DND-41 (cell line): ENCODE data around the gene PHACTR3.

ENCODE experiments used
- ATAC-seq: fragments of 200-7000 bp; cut with Tn5 transposase; 3 replicates; pipeline ENCODE4 v1.9.1; 2021; ENCODE audit warnings: low read depth; ENCODE audit not compliant: insufficient read depth
- DNase-seq: peaks from one replicate; pipeline ENCODE4 v3.0.0-alpha.2; 2020
- H2AFZ ChIP-seq: 2 replicates; pipeline ENCODE4 v1.6.0; 2012; ENCODE audit warnings: low read depth, low read length
- H3K27ac ChIP-seq: 2 replicates; pipeline ENCODE4 v1.5.1; 2012; ENCODE audit warnings: low read length, inconsistent platforms
- H3K27me3 ChIP-seq: fragments of 200-600 bp; sonication (generic); 2 replicates; pipeline ENCODE4 v1.6.0; 2012; ENCODE audit warnings: low read length, mild to moderate bottlenecking, inconsistent platforms; ENCODE audit not compliant: insufficient read depth, poor library complexity
- H3K36me3 ChIP-seq: 2 replicates; pipeline ENCODE4 v1.5.1; 2012; ENCODE audit warnings: low read length, inconsistent platforms; ENCODE audit not compliant: insufficient read depth
- H3K4me1 ChIP-seq: 2 replicates; pipeline ENCODE4 v1.5.1; 2012; ENCODE audit warnings: mild to moderate bottlenecking, low read length; ENCODE audit not compliant: insufficient read depth
- H3K4me2 ChIP-seq: 2 replicates; pipeline ENCODE4 v1.6.0; 2012; ENCODE audit warnings: mild to moderate bottlenecking, moderate library complexity, low read length, inconsistent platforms; ENCODE audit not compliant: insufficient read depth
- H3K4me3 ChIP-seq, 2 experiments: fragments of 200-600 bp in 1 of 2; shearing (Covaris generic) in 1 of 2; 2 replicates each; pipeline ENCODE4 v1.5.1; 2012 to 2016; ENCODE audit warnings: inconsistent platforms in 2 of 2, low read length in 2 of 2, mild to moderate bottlenecking in 2 of 2, low read depth in 1 of 2, moderate library complexity in 1 of 2
- H3K79me2 ChIP-seq: 2 replicates; pipeline ENCODE4 v1.6.0; 2012; ENCODE audit warnings: low read length, inconsistent platforms; ENCODE audit not compliant: insufficient read depth
- H3K9ac ChIP-seq: 2 replicates; pipeline ENCODE4 v1.6.0; 2012; ENCODE audit warnings: low read depth, mild to moderate bottlenecking, inconsistent platforms, low read length, moderate library complexity
- H3K9me3 ChIP-seq: 2 replicates; pipeline ENCODE4 v1.5.1; 2012; ENCODE audit warnings: low read length, moderate library complexity, mild to moderate bottlenecking, inconsistent platforms; ENCODE audit not compliant: insufficient read depth, severe bottlenecking
- H4K20me1 ChIP-seq: 2 replicates; pipeline ENCODE4 v1.6.0; 2012; ENCODE audit warnings: low read length; ENCODE audit not compliant: insufficient read depth
- EZH2 ChIP-seq: IDR thresholded peaks from 3 replicates; pipeline ENCODE4 v1.6.1; 2012; ENCODE audit warnings: borderline replicate concordance, low read depth, mild to moderate bottlenecking, moderate library complexity, low read length, inconsistent platforms; ENCODE audit not compliant: severe bottlenecking
- TF ChIP-seq, protein P1 (sequence below): IDR thresholded peaks from 2 replicates; pipeline ENCODE4 v1.5.1; 2012; ENCODE audit warnings: borderline replicate concordance, low read length, moderate library complexity, mild to moderate bottlenecking; ENCODE audit not compliant: poor library complexity, severe bottlenecking; ENCODE audit errors: extremely low read depth

Gene PHACTR3

DNA sequence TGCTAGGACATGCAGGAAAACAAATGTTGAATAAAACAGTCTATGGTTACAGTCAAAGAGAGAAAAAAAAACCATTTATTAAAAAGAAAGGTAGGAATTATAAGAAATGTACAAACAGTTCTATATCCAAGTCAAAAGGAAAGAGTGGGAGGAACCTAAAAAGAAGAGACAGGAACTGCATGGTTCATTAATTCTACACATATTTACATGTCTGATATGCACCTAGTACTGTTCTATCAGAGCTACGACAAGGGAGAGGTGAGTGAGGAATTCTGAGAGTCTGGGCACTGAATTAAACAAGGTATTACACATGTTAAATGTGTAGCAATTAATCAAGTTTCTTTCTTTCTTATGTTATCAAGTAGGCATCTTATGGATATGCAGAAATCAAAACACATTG lies 287.2 kb downstream of the PHACTR3 start:
- TF ChIP-seq, protein P1, sequence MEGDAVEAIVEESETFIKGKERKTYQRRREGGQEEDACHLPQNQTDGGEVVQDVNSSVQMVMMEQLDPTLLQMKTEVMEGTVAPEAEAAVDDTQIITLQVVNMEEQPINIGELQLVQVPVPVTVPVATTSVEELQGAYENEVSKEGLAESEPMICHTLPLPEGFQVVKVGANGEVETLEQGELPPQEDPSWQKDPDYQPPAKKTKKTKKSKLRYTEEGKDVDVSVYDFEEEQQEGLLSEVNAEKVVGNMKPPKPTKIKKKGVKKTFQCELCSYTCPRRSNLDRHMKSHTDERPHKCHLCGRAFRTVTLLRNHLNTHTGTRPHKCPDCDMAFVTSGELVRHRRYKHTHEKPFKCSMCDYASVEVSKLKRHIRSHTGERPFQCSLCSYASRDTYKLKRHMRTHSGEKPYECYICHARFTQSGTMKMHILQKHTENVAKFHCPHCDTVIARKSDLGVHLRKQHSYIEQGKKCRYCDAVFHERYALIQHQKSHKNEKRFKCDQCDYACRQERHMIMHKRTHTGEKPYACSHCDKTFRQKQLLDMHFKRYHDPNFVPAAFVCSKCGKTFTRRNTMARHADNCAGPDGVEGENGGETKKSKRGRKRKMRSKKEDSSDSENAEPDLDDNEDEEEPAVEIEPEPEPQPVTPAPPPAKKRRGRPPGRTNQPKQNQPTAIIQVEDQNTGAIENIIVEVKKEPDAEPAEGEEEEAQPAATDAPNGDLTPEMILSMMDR, result no peak
- no peak for TF ChIP-seq EZH2
- ATAC-seq, result no peak

DNA sequence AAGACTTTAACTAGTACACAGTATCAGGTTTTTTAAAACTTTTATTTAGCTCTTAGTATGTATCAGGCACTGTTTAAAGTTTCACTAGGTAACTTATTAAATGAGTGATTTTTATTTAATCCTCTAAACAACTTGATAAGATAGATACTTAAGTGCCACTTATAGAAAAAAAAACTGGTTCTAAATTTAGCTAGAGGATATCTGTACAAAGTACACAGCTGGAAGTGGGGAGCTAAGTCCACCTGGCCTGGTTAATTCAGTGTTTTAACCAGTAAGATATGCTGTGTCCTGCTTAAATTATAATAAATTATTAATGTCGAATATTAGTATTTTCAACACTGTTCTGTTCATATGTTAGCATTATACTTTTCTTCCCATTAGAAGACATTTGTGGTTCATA lies 291.6 kb downstream of the PHACTR3 start:
- H2AFZ ChIP-seq, result no peak overlapping the region
- H3K36me3 ChIP-seq, result no peaks in the 10 kb centered on the region
- H3K79me2 ChIP-seq, result no peaks in the 10 kb centered on the region
- no peak overlapping the region for H3K4me3 ChIP-seq
- no peaks in the 10 kb centered on the region for H3K4me1 ChIP-seq
- H3K27me3 ChIP-seq, result peaks cover 54% of the 10 kb centered on the region
- no peak overlapping the region for H3K4me2 ChIP-seq
- H3K27ac ChIP-seq, result no peak overlapping the region
- no peaks in the 10 kb centered on the region for H3K9me3 ChIP-seq
- H4K20me1 ChIP-seq, result no peaks in the 10 kb centered on the region; the same call in 1 of the 2 replicates
- ATAC-seq (no peak), DNase-seq (no peak)
- no peak for TF ChIP-seq EZH2
- TF ChIP-seq, protein P1, result no peak
- no peak overlapping the region for H3K9ac ChIP-seq

More for the DNA sequence above, 287.2 kb downstream of the PHACTR3 start:
- no peak overlapping the region for H3K4me3 ChIP-seq
- no peak overlapping the region for H3K4me2 ChIP-seq
- no peak for DNase-seq
- H3K27me3 ChIP-seq, result peaks cover 55% of the 10 kb centered on the region
- H3K9ac ChIP-seq, result no peak overlapping the region
- no peaks in the 10 kb centered on the region for H3K4me1 ChIP-seq
- H3K36me3 ChIP-seq, result no peaks in the 10 kb centered on the region
- H3K27ac ChIP-seq, result no peak overlapping the region
- no peaks in the 10 kb centered on the region for H3K9me3 ChIP-seq
- H4K20me1 ChIP-seq, result no peaks in the 10 kb centered on the region; the same call in 1 of the 2 replicates
- H2AFZ ChIP-seq, result no peak overlapping the region
- no peaks in the 10 kb centered on the region for H3K79me2 ChIP-seq
